NCI-H1436 (cell line): ENCODE measurements around the gene ST6GALNAC5.
"Not testable (repeated sequence)": the region's sequence is repeated elsewhere in the genome, so short reads cannot be mapped to it uniquely, and the experiment has no call there.

ENCODE experiments used
- DNase-seq: peaks from one replicate; lab custom pipeline; 2025; lab: John Stamatoyannopoulos, UW

Gene ST6GALNAC5

DNA sequence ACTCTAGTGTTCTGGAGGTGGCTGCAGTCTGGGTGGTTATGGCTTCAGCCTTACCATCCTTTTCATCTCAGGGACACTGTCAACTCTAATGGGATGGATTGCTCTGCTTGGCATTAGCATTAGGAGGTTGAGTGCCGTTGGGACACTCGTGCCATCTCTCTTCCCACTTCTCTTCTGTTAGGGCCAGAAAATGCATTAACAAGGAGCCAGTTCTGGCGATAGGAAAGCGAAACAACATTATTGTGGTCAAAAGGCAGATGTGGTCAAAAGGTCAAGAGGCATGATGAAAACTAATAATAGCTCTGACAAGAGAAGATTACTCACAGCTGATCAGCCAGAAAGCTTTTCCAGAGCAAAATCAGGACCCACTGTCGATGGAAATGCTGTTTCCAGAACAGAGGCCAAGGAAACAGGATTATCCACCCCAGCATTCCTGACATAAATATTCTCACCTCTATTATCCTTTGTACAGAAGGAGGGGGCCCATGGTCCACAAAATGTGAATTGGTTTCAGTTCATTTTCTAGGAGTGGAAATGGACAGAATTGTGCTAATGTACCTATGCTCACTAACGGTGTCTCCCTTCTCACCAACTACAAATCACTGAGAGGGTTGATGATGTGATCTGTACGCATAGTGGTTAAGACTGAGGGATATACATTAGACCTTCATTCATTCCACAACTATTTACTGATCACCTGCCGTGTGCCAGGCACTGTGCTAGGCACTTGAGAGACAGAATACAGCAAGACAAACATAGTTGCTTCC is 72.0 kb downstream of the ST6GALNAC5 start:
- no peak for DNase-seq

DNA sequence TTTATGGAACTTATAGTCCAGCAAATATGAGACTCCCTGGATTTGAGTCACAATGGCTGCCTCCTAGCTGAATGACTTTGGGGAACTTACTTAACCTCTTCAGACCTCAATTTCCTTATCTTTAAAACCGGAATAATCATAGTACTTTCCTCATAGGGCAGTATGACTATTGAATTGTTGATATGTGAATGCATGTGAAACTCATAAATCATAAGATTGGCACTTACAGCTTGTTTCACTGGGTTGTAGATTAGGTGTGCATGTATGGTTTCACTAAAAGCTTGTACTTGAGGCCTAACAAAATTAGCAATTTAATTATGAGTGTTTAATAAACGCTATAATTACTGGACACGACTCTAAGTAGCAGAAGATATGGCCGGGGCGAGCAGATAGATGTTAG is 72.5 kb downstream of the ST6GALNAC5 start:
- DNase-seq: no peak

DNA sequence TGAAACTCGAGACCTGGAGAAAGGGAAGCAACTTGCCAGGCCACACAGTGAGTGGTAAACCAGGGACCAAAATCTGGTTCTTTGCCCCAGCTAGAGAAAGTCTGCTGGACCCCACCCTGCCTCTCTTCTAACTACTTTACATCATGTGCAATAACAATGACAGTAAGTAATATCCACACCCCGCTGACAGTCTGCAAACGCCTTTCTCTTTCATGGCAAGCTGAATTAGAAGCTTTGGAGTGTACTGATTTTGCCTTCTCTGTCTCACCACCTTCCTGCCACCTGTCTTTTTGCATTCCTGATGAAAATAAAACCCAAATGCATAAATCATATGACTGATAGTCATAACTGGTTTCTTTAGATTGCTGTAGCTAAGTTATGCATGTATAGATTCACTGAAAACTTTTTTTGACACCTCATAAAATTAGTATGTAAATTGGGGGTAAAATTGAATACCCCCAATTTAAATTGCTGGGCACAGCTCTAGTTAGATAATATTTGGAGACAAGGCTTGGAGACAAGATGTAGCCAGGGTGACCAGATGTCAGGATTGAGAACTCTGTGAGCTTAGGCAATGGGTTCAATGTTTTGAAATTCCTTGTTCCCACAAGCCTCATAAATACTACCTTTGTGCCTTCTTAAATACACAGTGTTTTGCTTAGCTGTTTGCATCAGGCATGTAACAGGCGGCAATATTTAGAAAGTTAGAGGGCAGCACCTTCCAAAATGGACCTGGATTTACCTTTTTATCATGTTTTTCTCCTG is 73.5 kb downstream of the ST6GALNAC5 start:
- no peak for DNase-seq

DNA sequence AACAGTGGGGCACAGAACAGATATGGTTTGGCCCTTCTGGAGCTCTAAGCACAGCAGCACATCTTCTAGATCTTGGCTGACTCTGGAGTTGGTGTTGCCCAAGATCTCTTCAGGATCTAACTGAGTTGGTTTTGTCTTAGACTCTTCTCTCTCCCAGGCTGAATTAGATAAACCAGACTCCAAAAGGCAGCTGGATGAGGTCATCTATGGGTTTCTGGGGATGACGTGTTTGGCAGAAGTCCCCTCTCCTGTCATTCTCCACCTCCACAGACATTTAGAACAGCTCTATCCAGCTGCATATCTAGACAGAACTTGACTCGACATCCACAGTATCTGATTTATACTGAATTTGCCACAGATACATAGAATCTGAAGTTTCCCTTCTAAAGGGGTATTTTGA is 75.3 kb downstream of the ST6GALNAC5 start:
- DNase-seq: no peak

DNA sequence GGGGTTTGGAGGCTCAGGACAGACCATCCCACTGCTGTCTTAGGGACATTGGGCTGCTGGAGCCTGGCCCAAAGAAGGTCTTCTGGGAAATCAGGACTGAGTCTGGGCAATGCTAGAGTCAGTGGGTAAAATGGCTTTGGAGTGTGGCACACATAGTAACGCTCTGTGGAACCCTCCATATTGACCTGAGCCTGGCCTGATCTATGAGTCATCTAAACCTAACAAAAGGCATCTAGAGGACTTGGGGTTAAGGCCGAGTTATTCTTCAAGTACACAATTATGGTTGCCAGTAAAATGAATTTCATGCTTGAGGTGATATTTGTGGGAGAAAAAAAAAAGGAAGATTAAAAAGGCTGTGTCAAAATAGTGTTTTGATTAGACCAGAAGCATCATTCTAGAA is 77.7 kb downstream of the ST6GALNAC5 start:
- DNase-seq: no peak

DNA sequence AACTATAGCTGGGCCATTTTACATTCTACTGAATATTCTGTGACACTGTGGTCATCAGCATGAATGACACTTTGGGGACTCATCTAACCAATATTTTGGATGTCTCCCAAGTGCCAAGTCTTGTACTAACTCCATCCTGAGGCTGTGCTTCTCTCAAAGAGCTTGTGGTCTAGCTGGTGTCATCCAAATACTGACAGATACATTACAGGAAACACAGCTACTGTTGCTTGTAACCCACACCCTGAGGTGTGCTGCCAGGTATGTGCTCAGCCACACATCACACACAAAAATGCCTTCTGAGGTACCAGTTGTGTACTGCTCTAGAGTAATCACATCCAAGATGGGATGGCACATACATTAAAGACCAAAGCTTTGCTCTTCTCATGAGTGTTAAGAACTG is 81.6 kb downstream of the ST6GALNAC5 start:
- no peak for DNase-seq

DNA sequence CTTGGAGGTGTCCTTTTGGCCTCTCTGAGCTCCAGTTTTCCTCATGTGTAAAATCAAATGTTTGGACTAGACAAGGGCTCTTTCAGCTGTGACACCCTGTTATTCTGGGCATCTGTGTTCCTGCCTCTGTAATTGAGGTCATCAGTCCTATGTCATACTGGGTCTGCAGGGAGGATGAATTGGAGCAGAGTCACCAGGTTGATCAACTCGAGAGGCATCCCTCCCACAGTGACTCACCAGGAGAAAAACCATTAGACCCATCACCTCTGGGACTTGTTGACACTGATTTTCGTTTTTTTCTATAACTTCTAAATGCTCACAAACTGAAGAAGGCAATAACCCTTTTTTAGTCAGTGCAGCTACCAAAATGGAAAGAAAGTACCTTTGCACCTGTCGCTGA is 82.2 kb downstream of the ST6GALNAC5 start:
- DNase-seq: no peak

DNA sequence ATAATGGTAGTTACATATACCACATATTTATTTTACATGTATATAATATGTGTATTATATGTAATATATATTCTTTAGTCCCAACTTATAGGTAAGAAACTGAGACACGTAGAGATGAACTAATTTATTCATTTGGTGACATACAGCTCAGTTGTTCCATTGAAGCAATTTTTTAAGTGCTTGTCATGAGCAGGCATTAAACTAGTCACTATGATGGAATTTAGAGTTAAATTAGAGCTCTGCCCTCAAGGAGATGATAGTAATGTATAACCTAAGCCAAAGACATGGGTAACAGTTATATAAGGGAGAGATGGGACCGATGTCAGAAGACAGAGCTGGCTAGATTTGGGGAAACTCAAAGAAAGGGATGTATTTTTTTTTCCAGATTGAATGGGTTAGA is 83.0 kb downstream of the ST6GALNAC5 start:
- no peak for DNase-seq

DNA sequence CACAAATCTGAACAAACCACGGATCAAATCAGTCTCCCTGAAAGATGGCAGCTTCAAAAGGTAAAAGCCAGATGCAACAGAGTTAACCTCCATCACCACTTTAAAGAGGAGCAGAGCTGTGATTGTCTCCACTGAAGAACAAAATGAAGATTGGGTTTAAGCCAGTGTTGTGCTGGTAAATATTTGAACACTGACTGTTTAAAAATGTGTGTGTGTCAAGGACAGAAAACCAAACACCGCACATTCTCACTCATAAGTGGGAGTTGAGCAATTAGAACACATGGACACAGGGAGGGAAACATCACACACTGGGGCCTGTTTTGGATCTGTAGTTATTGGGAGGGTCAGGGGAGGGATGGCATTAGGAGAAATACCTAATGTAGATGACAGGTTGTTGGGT is 83.9 kb downstream of the ST6GALNAC5 start:
- no peak for DNase-seq

DNA sequence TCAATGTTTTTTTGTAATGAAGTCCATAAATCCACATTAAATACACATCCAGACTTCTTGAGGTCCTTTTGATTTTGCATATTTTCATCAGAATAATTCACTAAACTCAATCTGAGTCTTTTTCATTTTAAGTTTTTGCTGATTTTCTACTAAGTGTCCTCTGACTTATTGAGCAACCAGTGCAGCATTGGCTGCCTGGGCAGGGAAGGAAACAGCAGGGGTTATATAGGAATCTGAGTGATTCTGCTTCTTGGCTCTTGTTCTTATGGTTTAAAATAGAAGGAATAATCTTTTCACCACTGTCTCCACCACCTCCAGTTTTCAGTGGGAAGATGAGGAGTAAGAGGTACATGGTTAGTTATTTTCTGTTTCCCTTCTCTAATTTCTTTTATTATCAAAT is 88.4 kb downstream of the ST6GALNAC5 start:
- no peak for DNase-seq

DNA sequence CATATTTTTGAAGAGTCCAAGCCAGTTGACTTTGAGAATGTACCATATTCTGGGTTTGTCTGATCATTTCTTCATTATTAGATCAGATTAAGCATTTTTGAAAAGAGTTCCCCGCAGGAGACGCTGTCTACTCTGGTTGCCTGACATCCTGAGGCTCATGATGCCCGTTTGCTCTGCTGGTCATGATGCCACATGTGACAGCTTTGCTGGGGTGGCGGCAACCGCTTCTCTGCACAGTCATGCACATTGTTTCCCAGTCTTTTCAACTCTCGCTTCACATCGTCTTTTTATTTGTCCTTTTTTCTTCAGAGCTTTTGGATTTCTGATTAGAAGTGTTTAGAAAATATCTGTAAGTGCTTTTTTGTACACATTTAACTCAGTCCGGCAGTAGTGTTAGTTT is 90.7 kb downstream of the ST6GALNAC5 start:
- no peak for DNase-seq

DNA sequence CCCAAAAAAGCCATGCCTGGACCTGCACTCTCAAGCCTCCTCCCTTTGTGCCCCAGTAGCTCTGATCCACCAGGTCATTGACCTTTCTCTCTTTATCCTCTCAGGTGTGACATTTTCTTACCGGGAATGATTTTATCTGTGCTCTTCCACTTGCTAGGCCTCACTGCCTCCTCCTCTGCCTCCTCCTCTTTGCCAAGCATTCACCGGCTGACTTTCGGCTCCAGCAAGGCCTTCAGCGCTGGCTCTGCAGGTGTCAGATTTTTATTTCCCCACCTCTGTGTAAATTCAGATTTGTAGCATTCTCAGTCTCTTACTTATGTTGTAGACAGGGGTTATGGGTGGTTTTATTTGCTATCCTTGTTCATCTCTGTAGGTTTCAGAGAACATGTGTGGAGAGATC is 91.5 kb downstream of the ST6GALNAC5 start:
- DNase-seq: no peak

DNA sequence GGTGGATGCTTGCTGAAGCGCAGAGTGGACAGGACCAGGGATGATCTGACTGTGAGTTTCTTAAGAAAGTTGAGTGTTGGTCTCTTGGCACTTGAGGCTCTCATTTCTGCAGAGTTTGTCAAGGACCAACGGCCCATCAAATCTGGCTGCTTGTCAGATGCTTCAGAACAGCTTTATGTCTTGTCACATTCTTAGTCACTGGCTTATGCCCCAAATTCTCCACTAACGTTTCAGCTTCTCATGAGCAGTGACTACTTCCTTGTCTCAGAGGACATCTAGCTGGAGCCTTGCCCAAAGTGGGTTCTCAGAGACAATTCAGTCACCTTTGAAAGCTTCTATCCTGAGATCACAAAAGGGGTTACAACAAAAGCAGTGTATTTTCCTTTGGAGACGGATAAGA is 92.3 kb downstream of the ST6GALNAC5 start:
- DNase-seq: no peak

DNA sequence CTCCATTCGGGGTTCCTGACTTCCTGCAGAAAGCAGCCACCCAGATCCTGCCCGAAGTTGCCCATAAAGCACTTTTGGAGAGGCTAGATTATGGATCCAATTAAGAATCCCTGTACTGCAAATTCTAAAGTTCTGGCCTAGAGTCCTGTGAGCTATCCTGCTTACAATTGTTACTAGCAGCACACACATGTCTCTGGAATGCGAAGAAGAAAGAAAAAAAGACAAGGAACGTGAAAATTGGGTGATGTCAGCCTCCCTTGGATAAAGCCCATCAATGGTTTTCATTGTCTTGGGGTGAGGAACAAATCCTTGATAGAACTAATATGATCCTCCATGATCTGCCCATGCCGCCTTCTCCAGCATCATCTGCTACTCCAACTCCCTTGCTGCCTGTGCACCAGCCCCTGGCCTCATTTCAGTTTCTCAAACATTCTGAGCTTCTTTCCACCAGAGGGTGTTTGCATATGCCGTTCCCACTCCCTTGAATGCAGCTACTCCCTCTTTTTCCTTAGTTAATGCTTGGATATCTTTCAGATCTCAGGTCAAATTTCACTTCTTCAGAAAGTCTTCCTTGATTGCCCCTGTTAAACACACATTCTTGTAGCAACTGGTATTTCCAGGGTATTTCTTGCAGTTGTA is 94.0 kb downstream of the ST6GALNAC5 start:
- DNase-seq: no peak

DNA sequence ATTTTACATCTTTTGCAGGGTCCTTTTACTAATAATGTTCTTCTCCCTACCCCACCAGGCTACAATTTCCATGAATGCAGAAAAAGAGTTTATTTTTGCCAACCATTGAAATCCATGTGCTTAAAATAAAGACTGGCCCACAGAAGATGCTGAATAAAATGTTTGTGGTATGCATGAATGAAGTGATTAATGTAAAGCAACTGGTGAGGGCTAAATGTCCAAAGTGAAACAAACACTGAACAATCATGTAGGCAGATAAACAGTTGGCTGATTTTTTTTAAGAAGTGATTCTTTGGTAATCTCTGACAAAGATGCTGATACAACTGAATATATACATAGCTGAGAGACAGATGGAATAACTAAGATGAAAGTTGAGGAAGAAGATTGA is 94.5 kb downstream of the ST6GALNAC5 start:
- DNase-seq: no peak

DNA sequence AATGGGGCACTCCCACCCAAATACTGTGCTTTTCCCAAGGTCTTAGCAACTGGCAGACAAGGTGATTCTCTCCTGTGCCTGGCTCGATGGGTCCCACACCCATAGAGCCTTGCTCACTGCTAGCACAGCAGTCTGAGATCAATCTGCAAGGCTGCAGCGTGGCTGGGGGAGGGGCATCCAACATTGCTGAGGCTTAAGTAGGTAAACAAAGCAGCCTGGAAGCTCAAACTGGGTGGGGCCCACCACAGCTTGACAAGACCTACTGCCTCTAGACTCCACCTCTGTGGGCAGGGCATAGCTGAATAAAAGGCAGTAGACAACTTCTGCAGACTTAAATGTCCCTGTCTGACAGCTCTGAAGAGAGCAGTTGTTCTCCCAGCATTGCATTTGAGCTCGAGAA is 114.0 kb downstream of the ST6GALNAC5 start:
- not testable (repeated sequence) for DNase-seq

DNA sequence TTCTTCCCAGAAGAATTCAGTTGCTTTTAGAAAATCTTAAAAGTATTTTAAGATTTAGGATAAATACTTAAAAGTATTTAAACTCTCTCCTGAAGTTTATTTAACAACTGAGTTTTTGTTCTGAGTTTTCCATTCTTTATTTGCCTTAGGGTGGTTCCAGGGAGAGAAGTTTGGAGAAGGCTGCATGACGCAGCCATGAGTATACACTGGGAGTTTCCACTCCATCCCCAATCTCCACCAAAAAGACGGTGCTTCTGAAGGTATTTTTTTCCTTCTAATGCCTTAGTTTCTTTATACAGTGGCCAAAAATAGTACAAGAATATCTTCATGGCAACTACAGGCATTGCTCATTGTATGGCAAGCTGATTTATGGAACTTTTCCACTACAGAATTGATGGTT is 122.7 kb downstream of the ST6GALNAC5 start:
- no peak for DNase-seq

DNA sequence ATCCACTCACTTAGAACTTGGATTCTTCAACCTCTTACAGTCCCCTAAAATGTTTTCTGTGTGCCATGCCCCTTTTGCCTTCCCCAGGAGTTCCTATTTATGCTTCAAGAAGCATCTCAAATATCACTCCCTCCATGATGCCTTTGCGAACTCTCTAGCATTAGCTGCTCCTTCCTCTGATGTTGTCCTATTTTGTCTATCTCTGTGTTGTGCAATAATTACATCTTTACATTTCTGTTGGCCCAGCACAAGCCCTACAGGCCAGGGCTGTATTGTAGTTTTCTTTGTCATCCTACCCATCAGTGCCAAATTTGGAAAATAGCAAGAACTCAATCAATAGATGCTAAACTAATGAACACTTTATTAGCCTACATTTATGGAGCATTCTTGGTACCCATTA is 125.8 kb downstream of the ST6GALNAC5 start:
- no peak for DNase-seq

DNA sequence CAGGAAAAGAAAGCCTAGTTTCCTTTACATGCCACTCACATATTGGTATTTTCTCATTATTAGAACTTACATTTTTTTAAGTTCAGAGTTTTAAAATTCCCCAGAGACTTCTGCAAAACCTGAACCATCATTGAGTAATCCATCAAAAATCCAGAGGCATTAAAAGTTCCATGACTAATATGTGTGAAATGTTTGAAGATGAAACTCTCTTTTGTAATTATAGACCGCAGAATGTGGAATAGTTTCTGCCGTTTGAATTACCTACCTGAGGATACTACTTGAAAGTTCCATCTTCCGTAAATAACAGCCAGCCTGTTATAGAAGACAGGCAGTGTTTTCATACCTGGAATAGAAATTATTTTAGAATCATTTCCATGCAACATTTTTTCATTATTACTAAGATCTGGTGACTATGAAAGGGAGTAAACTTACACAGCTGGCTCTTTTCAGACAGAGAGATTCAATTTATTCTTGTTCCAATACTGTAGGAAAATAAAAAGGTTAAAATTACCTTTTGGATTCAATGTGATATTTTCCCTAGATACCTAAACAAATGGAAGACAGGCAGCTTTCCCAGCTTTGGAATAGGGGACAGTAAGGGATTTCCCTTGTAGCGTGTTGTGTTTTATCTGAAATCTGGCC is 131.4 kb downstream of the ST6GALNAC5 start:
- DNase-seq: no peak

DNA sequence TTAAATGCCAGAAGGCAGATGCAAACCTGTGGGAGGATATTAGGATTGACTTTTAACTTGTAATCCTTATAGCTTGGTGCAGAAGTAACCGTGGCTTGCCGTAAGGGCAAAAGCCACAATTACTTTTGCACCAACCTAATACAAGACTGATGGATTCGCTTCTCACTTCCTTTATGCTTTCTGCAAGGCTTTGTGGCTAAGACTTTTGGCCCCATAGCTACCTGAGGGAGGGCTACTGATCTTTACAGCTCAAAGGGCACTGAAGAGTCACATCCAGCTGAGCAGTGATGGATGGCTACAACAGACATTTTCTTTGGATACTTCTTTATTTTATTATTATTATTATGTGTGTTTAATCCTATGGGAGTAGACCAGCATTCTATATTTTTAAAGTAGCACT is 140.4 kb downstream of the ST6GALNAC5 start:
- no peak for DNase-seq

DNA sequence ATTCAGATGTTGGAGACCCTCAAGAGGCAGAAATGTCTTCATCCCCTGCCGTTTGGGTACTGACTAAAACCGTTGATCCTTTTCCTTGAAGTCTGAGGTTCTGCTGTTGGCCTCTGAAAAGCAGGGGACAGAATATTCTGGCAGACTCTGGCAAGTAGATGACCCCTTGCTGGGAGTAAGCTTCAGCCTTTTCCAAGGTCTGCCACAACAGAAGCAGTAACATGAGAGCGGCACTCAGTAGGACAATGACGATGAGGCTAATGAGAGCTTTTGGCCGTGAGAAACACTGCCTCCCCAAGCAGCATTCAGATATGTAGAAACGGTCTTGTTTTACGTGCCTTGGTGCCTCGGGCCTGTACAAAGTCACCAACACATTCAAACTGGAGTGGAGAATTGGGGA is 143.7 kb downstream of the ST6GALNAC5 start:
- DNase-seq: no peak

DNA sequence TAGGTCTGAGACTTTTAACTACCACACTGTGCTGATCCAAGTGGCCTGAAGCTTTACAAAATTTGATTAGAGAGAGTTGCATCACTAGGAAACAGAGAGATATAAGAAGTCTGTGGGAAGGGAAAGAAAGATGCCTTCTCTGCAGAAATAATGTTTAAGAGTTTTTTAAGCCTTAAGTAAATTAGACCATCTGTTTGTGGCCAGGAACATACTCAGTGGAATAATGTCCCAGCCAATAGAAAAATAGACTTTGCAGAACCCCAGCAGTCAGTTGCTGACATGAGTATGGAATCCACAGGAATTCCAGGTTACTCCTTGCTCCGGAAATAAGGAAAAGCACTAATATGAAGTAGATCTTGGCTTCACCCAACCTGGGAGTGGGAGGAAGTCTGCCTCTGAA is 144.8 kb downstream of the ST6GALNAC5 start:
- no peak for DNase-seq
